Measurements from ENCODE around the gene GJA1.
"Not testable (repeated sequence)": the region's sequence is repeated elsewhere in the genome, so short reads cannot be mapped to it uniquely, and the experiment has no call there.

Gene GJA1

DNA sequence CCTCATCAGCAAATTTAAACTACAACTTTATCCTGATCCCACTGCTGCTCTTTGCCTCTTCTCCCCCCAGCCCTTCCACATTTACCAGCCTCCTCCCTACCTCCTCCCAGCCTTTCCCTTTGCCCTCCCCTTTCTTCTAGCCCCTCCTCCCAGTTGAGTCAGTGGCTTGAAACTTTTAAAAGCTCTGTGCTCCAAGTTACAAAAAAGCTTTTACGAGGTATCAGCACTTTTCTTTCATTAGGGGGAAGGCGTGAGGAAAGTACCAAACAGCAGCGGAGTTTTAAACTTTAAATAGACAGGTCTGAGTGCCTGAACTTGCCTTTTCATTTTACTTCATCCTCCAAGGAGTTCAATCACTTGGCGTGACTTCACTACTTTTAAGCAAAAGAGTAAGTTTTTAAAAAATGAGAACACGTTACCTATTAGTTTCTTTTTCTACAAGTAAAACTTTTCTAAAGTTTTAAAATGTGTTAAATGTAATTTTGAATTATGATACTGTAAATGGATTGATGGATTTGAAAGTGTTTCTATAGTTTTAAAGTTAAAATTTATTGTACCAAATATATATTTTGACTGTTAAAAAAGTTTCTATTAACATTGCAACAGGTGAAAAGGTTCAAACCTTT lies at the start of gene GJA1:
Gene GJA1, plus strand, starts transcription at position 203 of the 626 bp plus-strand sequence. CDS start 11,202 bp downstream, outside the sequence.
- peaks cover 7% of the 10 kb centered on the region for H3K36me3 ChIP-seq (ENCODE audit: control insufficient read depth, low read depth, low read length)
- H3K4me1 ChIP-seq (ENCODE audit: control insufficient read depth, low read depth, low read length): peaks cover 51% of the 10 kb centered on the region
- no peaks in the 10 kb centered on the region for H3K27me3 ChIP-seq (ENCODE audit: control insufficient read depth, insufficient read depth, low read length)
- peak within 1 kb of the TSS; percentile 100 for H3K4me3 ChIP-seq (ENCODE audit: low read length)
- peak within 1 kb of the TSS; percentile 92 for H3K27ac ChIP-seq (ENCODE audit: low read length)
- peak within 1 kb of the TSS; percentile 100 for H3K9ac ChIP-seq (ENCODE audit: low read length)
- no peaks in the 10 kb centered on the region for H3K9me3 ChIP-seq (ENCODE audit: control insufficient read depth, low read depth, low read length)

DNA sequence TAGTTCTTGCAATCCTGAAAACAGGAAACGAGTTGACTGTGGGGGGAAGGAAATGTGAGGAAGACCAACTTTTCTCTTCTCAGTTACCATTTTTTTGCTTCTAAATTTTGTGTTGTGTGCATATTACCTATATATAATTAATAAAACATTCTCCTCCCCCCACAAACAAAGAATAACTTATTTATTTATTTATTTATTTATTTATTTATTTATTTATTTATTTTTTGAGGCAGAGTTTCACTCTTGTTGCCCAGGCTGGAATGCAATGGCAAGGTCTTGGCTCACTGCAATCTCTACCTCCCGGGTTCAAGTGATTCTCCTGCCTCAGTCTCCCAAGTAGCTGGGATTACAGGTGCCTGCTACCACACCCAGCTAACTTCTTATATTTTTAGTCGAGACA lies 48.9 kb upstream of the GJA1 start:
- H3K9ac ChIP-seq (ENCODE audit: low read length); H3K9me3 ChIP-seq (ENCODE audit: control insufficient read depth, low read depth, low read length); H3K4me3 ChIP-seq (ENCODE audit: low read length); H3K36me3 ChIP-seq (ENCODE audit: control insufficient read depth, low read depth, low read length); H3K27me3 ChIP-seq (ENCODE audit: control insufficient read depth, insufficient read depth, low read length); H3K27ac ChIP-seq (ENCODE audit: low read length); H3K4me1 ChIP-seq (ENCODE audit: control insufficient read depth, low read depth, low read length): not testable (repeated sequence)

DNA sequence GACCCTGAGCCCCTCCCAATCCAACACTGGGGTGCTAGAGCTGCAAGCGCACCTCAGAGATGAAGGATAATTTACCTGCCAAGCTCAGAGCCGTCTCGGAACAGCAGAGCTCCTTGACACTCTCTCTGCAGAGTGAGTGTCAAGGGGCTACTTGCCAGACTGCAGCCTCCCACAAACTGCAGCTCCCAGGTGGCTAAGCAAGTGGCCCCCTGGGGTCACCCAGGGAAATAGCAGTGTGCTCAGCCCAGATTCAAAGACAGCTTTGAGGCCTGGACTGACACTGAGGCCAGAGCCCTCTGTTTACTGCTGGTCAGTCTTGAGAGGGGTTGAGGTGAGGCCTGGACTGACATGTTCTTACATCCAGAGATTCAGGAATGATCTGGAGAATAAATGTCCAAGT lies 46.0 kb upstream of the GJA1 start:
- Histone ChIP-seq H3K27me3 (ENCODE audit: control insufficient read depth, insufficient read depth, low read length) (no peaks in the 10 kb centered on the region), H3K27ac (ENCODE audit: low read length) (no peak overlapping the region), H3K4me1 (ENCODE audit: control insufficient read depth, low read depth, low read length) (no peaks in the 10 kb centered on the region), H3K4me3 (ENCODE audit: low read length) (no peak overlapping the region), H3K9ac (ENCODE audit: low read length) (no peak overlapping the region), H3K9me3 (ENCODE audit: control insufficient read depth, low read depth, low read length) (no peaks in the 10 kb centered on the region), H3K36me3 (ENCODE audit: control insufficient read depth, low read depth, low read length) (no peaks in the 10 kb centered on the region)

DNA sequence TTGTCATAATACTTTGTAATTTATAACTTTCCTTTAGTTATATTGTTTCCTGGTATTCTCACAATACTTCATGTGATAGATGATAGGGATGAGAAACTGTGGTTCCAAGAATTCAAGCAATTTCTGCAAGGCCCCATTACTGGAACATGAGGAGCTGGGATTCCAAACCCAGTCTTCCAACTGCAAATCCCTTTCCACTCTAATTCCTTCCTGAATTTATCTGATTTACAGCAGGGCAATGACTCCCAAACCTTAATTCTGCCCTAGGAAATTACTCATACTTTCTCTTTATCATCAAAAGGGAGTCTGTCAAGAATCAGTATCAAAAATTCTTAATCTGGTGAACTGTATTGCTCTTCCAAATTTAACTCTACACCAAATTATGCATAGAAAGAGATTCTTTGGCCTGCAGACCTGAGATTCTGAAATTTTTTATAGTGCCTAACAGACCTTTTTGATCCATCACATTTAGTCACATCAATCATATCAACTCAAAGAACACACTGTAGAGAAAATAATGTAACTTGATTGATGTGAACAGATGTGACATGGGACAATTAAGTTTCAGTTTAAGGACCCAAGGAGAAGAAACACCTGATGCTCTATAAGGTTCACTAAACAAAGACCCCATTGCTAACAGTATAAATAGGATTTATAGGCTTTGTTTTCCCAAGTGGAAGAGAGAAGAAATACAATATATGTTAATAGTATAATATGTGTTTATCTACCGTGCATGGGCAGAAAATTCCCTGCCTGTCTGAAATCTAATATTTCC lies 41.5 kb upstream of the GJA1 start:
- Histone ChIP-seq H3K27ac (ENCODE audit: low read length) (no peak overlapping the region), H3K27me3 (ENCODE audit: control insufficient read depth, insufficient read depth, low read length) (no peaks in the 10 kb centered on the region), H3K4me3 (ENCODE audit: low read length) (no peak overlapping the region)

DNA sequence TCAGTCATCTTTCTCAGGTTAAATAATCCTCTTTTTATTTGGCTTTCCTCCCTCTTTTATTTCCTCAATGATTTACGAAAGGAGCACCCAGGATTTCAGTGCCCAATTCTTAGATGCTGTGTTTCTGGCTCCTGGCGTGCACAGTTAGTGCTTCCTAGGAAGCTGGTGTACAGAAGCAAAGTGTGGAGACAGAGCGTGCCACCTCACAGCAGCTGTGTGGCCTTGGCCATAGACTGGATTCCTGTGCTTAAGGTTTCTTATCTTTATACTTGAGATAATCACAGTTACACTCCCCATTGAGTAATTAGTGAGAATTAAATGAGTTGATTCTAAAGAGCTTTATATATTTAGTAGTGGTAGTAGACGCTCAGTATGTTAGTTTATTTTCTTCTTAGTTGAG lies 39.7 kb upstream of the GJA1 start:
- no peak overlapping the region for H3K27ac ChIP-seq (ENCODE audit: low read length)
- no peak overlapping the region for H3K4me3 ChIP-seq (ENCODE audit: low read length)

More for the DNA sequence above, 41.5 kb upstream of the GJA1 start:
- Histone ChIP-seq H3K36me3 (ENCODE audit: control insufficient read depth, low read depth, low read length) (no peaks in the 10 kb centered on the region), H3K9me3 (ENCODE audit: control insufficient read depth, low read depth, low read length) (no peaks in the 10 kb centered on the region), H3K9ac (ENCODE audit: low read length) (no peak overlapping the region), H3K4me1 (ENCODE audit: control insufficient read depth, low read depth, low read length) (no peaks in the 10 kb centered on the region)

DNA sequence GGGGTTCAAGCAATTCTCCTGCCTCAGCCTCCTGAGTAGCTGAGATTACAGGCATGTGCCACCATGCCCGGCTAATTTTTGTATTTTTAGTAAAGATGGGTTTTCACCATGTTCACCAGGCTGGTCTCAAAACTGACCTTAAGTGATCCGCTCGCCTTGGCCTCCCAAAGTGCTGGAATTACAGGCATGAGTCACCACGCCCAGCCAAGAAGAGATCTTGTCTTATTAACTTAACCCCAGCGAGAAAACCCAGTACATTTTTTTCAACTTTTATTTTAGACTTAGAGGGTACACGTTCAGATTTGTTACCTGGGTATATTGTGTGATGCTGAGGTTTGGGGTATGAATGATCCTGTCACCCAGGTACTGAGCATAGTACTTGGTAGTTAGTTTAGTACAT lies 38.3 kb upstream of the GJA1 start:
- H3K4me1 ChIP-seq (ENCODE audit: control insufficient read depth, low read depth, low read length); H3K9ac ChIP-seq (ENCODE audit: low read length); H3K27ac ChIP-seq (ENCODE audit: low read length); H3K27me3 ChIP-seq (ENCODE audit: control insufficient read depth, insufficient read depth, low read length); H3K36me3 ChIP-seq (ENCODE audit: control insufficient read depth, low read depth, low read length); H3K9me3 ChIP-seq (ENCODE audit: control insufficient read depth, low read depth, low read length); H3K4me3 ChIP-seq (ENCODE audit: low read length): not testable (repeated sequence)

More for the DNA sequence above, 39.7 kb upstream of the GJA1 start:
- no peaks in the 10 kb centered on the region for H3K4me1 ChIP-seq (ENCODE audit: control insufficient read depth, low read depth, low read length)
- no peak overlapping the region for H3K9ac ChIP-seq (ENCODE audit: low read length)
- H3K36me3 ChIP-seq (ENCODE audit: control insufficient read depth, low read depth, low read length): no peaks in the 10 kb centered on the region
- no peaks in the 10 kb centered on the region for H3K9me3 ChIP-seq (ENCODE audit: control insufficient read depth, low read depth, low read length)
- H3K27me3 ChIP-seq (ENCODE audit: control insufficient read depth, insufficient read depth, low read length): no peaks in the 10 kb centered on the region

DNA sequence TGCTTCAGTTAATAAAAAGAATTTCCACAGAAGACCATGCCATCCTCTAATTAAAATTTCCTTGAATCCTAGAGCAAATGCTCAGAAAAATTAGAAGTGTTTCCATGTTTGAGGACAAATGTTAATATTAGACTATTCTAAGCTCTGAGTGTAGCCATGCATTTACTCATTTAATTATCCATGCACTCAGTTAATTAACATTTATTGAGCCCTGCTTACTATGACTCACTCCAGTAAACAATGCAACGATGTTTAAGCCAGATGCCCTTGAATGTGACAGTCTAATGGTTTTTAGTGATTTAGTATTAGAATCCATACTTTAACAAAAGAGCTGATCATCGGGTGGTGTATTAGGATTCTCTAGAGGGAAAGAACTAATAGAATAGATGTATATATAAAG lies 37.3 kb upstream of the GJA1 start:
- Histone ChIP-seq H3K36me3 (ENCODE audit: control insufficient read depth, low read depth, low read length) (no peaks in the 10 kb centered on the region), H3K9ac (ENCODE audit: low read length) (no peak overlapping the region), H3K4me3 (ENCODE audit: low read length) (no peak overlapping the region), H3K27ac (ENCODE audit: low read length) (no peak overlapping the region), H3K9me3 (ENCODE audit: control insufficient read depth, low read depth, low read length) (no peaks in the 10 kb centered on the region), H3K4me1 (ENCODE audit: control insufficient read depth, low read depth, low read length) (no peaks in the 10 kb centered on the region), H3K27me3 (ENCODE audit: control insufficient read depth, insufficient read depth, low read length) (no peaks in the 10 kb centered on the region)

DNA sequence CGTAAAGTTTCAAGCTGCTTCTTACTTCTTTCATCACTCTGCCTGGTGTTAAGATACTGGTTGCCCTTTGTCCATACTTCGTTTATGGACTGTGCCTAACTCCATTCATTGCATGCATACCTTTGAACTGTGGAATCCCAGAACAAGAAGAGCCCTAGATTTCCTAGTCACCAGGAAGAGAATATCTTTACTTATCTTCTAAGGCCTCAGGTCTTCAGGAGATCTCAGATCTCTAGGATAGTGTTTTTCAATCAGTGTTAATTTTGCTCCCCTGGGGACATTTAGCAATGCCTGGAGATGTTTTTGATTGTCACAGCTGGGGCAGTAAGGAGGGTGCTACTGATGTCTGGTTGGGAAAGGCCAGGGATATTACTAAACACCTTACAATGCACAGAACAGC lies 35.5 kb upstream of the GJA1 start:
- H3K4me1 ChIP-seq (ENCODE audit: control insufficient read depth, low read depth, low read length): no peaks in the 10 kb centered on the region
- no peaks in the 10 kb centered on the region for H3K27me3 ChIP-seq (ENCODE audit: control insufficient read depth, insufficient read depth, low read length)
- no peak overlapping the region for H3K27ac ChIP-seq (ENCODE audit: low read length)
- H3K36me3 ChIP-seq (ENCODE audit: control insufficient read depth, low read depth, low read length): no peaks in the 10 kb centered on the region
- no peak overlapping the region for H3K4me3 ChIP-seq (ENCODE audit: low read length)
- no peaks in the 10 kb centered on the region for H3K9me3 ChIP-seq (ENCODE audit: control insufficient read depth, low read depth, low read length)
- no peak overlapping the region for H3K9ac ChIP-seq (ENCODE audit: low read length)

DNA sequence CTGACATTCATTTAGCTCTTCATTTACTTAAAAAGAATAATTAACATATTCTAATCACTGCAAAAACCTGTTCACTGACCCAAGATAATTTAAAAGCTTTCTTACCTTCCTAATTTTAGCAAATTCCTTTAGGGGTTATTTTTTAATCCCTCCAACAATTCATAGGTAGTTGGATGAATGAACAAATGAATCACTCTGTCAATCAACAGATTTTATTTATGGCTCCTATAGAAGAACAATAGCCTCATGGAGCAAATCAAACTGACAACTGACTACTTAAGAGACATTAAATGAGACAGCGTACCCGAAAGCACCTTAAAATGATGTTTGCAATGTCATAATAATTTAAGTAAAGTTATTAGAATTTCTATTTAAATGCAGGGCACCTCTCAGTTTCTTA lies 31.5 kb upstream of the GJA1 start:
- H3K27ac ChIP-seq (ENCODE audit: low read length): no peak overlapping the region
- no peaks in the 10 kb centered on the region for H3K9me3 ChIP-seq (ENCODE audit: control insufficient read depth, low read depth, low read length)
- no peaks in the 10 kb centered on the region for H3K4me1 ChIP-seq (ENCODE audit: control insufficient read depth, low read depth, low read length)
- no peaks in the 10 kb centered on the region for H3K27me3 ChIP-seq (ENCODE audit: control insufficient read depth, insufficient read depth, low read length)
- H3K36me3 ChIP-seq (ENCODE audit: control insufficient read depth, low read depth, low read length): no peaks in the 10 kb centered on the region
- no peak overlapping the region for H3K9ac ChIP-seq (ENCODE audit: low read length)
- H3K4me3 ChIP-seq (ENCODE audit: low read length): no peak overlapping the region

DNA sequence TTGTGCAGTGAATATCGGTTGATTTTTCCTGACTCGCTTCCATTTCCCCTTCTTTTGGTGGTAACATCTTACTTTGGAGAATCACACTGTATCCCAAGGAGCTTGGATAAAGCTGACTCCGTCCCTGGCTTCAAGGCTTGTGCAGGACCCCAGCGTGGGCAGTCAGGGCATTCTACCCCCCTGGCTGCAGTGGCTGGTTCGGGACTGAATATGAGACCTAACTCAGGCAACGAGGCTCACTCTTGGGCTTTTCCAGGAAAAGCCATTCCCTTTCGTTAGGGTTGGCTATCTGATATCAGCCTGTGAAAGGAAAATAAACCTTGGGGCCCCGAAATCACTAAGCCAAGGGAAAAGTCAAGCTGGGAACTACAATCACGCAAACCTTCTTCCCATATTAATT lies 30.1 kb upstream of the GJA1 start:
- H3K27ac ChIP-seq (ENCODE audit: low read length): no peak overlapping the region
- H3K9me3 ChIP-seq (ENCODE audit: control insufficient read depth, low read depth, low read length): no peaks in the 10 kb centered on the region
- no peaks in the 10 kb centered on the region for H3K4me1 ChIP-seq (ENCODE audit: control insufficient read depth, low read depth, low read length)
- H3K4me3 ChIP-seq (ENCODE audit: low read length): no peak overlapping the region
- H3K27me3 ChIP-seq (ENCODE audit: control insufficient read depth, insufficient read depth, low read length): no peaks in the 10 kb centered on the region
- no peaks in the 10 kb centered on the region for H3K36me3 ChIP-seq (ENCODE audit: control insufficient read depth, low read depth, low read length)
- H3K9ac ChIP-seq (ENCODE audit: low read length): no peak overlapping the region

DNA sequence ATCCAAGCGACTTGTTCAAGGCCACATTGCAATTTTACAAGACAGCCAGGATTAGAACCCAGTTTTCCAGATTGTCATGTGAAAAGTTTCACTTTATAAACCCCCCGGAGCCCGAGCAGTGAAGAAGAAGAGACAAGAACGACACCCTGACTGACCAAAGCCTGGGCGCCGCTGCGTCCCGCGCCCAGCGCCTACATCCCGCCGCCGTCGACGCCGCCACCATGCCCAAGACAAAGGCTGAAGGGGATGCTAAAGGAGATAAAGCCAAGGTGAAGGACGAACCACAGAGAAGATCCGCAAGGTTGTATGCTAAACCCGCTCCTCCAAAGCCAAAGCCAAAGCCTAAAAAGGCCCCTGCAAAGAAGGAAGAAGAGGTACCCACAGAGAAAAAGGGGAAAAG lies 27.1 kb upstream of the GJA1 start:
- H3K4me3 ChIP-seq (ENCODE audit: low read length): no peak overlapping the region

DNA sequence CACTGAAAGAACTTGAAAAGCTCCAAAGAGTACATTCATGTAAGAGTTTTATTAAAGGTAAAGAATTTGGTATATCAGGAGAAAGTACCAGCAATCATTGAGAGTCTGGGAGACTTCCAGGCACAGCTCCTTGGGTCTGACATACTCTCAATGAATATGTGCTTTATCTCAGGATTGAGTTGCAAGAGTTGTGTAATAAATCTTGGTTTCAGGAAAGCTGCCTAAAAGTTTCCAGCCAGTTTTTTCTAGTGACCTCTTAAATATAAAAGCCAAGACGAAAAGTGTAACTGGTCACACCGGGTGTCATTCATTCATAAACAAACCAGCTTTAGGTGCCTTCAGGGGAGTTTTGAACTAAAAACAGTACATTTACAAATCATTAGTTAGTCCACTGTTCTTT lies 21.6 kb upstream of the GJA1 start:
- no peaks in the 10 kb centered on the region for H3K9me3 ChIP-seq (ENCODE audit: control insufficient read depth, low read depth, low read length)
- no peak overlapping the region for H3K4me3 ChIP-seq (ENCODE audit: low read length)
- H3K9ac ChIP-seq (ENCODE audit: low read length): no peak overlapping the region
- H3K27me3 ChIP-seq (ENCODE audit: control insufficient read depth, insufficient read depth, low read length): no peaks in the 10 kb centered on the region
- no peaks in the 10 kb centered on the region for H3K4me1 ChIP-seq (ENCODE audit: control insufficient read depth, low read depth, low read length)
- H3K36me3 ChIP-seq (ENCODE audit: control insufficient read depth, low read depth, low read length): no peaks in the 10 kb centered on the region
- H3K27ac ChIP-seq (ENCODE audit: low read length): no peak overlapping the region

More for the DNA sequence above, 27.1 kb upstream of the GJA1 start:
- no peak overlapping the region for H3K9ac ChIP-seq (ENCODE audit: low read length)
- H3K27me3 ChIP-seq (ENCODE audit: control insufficient read depth, insufficient read depth, low read length): no peaks in the 10 kb centered on the region
- H3K9me3 ChIP-seq (ENCODE audit: control insufficient read depth, low read depth, low read length): no peaks in the 10 kb centered on the region
- no peaks in the 10 kb centered on the region for H3K4me1 ChIP-seq (ENCODE audit: control insufficient read depth, low read depth, low read length)
- H3K27ac ChIP-seq (ENCODE audit: low read length): no peak overlapping the region
- no peaks in the 10 kb centered on the region for H3K36me3 ChIP-seq (ENCODE audit: control insufficient read depth, low read depth, low read length)
